Measurements from ENCODE around the gene MED16. TPM values are rescaled to one million over a fixed set of nuclear protein-coding genes. Genes with fewer than 3 reads are reported as not detected.
"Not testable (repeated sequence)": the region's sequence is repeated elsewhere in the genome, so short reads cannot be mapped to it uniquely, and the experiment has no call there.

MED16 gene
- polyA plus RNA-seq, 1 donor: 49.8 TPM

DNA sequence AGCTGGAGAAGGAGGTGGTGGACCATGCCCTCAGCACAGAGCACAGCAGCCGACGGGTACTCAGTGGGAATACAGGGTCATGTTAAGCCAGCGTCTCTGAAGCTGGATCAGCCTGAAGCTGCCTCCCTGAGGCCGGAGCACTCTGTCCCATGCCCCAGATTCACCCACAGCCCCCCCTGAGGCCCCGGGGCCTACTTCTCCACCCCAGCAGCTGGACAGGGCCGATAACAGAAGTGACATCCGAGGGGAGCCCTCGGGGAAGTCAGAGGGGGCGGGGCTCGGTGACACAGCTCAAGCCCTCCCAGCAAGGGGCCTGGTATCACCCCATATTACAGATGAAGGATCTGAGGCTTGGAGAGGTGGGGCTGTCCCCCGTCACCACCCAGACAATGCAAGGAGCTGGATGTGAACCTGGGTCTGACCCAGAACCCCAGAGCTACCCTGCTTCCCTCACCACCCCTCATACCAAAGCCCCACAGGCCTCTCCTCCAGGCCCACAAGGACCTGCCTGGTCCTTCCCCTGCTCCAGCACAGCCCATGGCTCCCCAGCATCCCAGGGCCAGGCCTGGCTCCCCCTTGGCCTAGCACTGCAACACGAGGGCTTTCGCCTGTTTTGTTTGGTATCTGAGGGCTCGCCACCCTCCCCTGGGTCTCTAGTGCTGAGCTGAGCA, 14.3 kb upstream of the MED16 start:
- DNase-seq: no peak

- no peak for DNase-seq
These were observed 13.5 kb upstream of the MED16 start for GRCh38 chr19:906480-906879.

GRCh38 chr19:904545-904944, 11.6 kb upstream of the MED16 start:
- no peak for DNase-seq

DNA sequence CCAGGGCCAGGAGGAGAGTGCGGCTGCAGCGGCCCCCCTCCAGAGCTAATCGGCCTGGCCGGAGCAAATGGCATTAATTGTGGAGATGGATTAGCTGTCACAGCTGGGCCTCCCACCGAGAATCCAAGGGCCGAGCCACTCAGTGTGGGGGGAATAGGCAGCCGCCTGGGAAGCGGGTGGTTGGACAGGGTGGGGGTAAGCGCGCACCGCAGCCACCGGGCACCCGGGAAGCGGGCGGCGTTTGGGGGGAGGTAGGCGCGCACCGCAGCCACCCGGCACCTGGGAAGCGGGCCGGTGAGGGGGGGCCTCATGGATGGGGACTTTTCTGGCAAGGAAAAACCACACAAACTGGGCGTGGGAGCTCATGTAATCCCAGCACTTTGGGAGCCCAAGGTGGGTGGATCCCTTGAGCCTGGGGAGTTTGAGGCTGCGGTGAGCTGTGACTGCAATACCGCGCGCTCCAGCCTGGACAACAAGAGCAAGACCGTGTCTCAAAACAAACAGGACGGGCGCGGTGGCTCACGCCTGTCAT, 10.3 kb upstream of the MED16 start:
- no peak for DNase-seq

DNA sequence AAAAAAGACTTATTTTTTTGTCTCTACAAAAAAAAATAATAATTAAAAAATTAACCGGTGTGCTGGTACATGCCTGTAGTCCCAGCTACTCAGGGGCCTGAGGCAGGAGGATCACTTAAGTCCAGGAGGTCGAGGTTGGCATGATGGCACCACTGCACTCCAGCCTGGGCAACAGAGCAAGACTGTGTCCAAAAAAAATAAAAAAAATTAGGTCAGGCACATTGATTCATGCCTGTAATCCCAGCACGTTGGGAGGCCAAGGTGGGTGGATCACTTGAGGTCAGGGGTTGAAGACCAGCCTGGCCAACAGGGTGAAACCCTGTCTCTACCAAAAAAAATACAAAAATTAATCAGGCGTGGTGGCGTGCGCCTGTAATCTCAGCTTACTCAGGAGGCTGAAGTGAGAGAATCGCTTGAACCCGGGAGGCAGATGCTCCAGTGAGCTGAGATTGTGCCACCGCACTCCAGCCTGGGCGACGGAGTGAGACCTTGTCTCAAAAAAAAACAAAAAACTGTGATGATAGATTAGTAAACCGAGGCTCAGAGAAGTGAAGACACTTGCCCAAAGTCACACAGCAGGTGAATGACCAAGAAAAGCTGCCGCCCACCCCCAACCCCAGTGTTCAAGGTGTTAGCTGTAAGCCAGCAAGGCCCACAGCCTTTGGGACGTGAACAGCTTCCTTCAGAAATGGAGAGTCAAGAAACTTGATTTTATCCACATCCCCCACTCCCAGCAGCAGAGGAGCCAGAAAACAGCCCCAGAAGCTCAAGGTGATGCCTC, 9.6 kb upstream of the MED16 start:
- DNase-seq: no peak

GRCh38 chr19:902093-902370, 9.0 kb upstream of the MED16 start:
- no peak for DNase-seq

- DNase-seq: no peak
These were observed 8.5 kb upstream of the MED16 start for GRCh38 chr19:901216-902092.

- no peak for DNase-seq
These were observed 7.5 kb upstream of the MED16 start for GRCh38 chr19:900302-901111.

DNA sequence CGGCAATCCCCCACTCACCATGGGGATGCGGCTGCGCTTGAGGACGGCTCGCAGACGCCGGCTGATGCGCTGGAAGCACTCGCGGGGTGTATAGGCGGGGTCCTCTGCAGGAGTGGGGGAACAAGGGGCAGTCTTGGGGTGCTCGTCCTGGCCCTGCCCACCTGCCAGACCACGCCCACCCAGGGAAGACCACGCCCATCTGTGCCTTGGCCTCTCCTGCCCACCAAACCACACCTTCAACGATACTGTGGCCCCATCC, 7.0 kb upstream of the MED16 start:
- no peak for DNase-seq

- DNase-seq: no peak
These were observed 6.5 kb upstream of the MED16 start for GRCh38 chr19:899336-900042.

GRCh38 chr19:898663-899062, 5.7 kb upstream of the MED16 start:
- DNase-seq: no peak

GRCh38 chr19:897442-898039, 4.6 kb upstream of the MED16 start:
- no peak for DNase-seq

DNA sequence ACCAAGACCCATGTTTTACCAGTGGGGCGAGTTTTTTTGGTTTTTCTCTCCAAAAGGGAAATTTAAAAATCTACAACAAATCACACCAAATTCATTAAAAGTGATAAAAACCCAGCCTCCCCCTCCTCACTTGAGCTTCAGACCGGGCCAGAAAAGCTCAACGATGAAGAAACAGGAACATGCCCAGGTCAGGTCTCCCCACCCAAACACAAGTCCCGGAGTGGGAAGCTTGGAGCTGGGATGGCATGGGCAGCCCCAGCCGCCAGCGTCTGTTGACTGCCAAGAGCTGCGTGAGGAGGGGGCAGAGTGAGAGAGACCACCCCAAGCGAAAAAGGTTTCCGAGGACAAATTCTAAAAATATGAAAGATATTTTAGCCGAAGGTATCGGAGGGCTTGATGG, 4.0 kb upstream of the MED16 start:
- no peak for DNase-seq

DNA sequence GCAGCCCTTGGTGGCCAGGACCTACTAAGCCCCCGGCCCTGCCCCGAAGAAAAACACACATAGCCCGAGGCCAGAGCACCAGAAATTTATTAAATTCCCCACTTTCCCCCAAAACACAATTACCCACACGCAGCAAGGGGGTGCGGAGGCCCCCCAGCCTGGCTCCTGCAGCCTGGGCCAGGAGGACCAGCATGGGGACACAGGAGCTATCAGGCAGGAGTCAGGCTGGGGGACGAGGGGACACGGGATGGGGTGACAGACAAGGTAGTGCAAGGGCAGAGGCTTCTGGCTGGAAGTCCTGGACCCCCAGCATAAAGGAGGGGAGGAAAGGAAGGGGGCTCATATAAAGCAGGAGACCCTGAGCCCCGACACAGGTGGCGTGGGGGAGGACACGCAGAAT, 3.4 kb upstream of the MED16 start:
- no peak for DNase-seq

- DNase-seq: no peak
These were observed 619 bp downstream of the MED16 start for GRCh38 chr19:892243-892893.

GRCh38 chr19:891421-892200, 1.4 kb downstream of the MED16 start:
- not testable (repeated sequence) for DNase-seq

GRCh38 chr19:890831-891230, 2.2 kb downstream of the MED16 start:
- no peak for DNase-seq

DNA sequence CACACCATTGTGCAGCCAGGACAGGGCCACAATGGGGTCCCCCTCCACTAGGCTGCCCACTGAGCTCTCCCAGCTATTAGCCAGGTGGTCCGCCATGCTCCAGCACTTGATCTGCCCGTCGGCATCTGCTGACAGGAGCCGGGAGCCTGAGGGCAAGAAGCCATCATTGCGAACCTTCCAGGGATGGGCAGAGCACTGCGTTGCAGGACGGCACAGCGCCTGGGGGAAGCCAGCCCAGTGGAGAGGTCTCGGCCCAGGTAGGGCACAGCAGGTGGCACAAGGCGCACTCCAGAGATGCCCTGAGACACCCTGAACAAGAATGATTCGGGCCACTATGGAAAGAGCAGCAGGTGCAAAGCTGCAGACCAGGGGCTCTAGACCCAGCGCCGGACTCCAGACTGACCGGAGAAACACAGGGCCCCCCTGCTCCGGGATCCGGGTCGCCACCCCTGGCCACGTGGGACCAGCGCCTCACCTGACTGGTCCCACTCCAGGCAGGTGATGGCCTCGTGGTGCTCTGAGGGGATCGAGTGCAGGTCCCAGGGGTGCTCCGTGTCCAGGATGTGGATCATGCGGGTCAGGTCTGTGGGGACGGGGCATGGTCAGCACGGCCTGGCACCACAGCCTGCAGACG, 3.2 kb downstream of the MED16 start:
- DNase-seq: no peak

- DNase-seq: no peak
These were observed 4.2 kb downstream of the MED16 start for GRCh38 chr19:888581-889385.
